PC-3 (cell line): ENCODE measurements around the gene SLC38A2. TPM values are rescaled to one million over a fixed set of nuclear protein-coding genes. Genes with fewer than 3 reads are reported as not detected.
A peak's percentile ranks its signal among the peaks of the same experiment; 100 is the strongest.

ENCODE experiments used
- ATAC-seq: fragments of 200-7000 bp; cut with Tn5 transposase; 2 replicates; pipeline ENCODE4 v1.9.1; 2020; ENCODE audit warnings: mild to moderate bottlenecking, moderate library complexity
- BruUV-seq: library from RNA; stranded (reverse); fragments of 400-500 nt; replicated peaks from 2 replicates; lab custom pipeline; 2021; lab: Mats Ljungman, UMichigan
- CTCF ChIA-PET: fragments of 300-600 bp; sonication (Branson Sonifier 250); formaldehyde crosslinking; loops from one replicate; lab custom pipeline; 2022; ENCODE audit warnings: antibody characterized with exemption; lab: Charles Lee
- POLR2A ChIA-PET: fragments of 300-600 bp; sonication (Branson Sonifier 250); formaldehyde crosslinking; loops from one replicate; lab custom pipeline; 2022; ENCODE audit warnings: antibody characterized with exemption; ENCODE audit not compliant: unreplicated experiment; lab: Charles Lee
- DNase-seq: peaks from one replicate; pipeline ENCODE4 v3.0.0-alpha.2; 2015
- H2AFZ ChIP-seq: fragments of 300-600 bp; sonication (generic); 2 replicates; pipeline ENCODE4 v1.6.0; 2016; ENCODE audit warnings: antibody characterized with exemption, low read length
- H3F3A ChIP-seq: fragments of 300-600 bp; sonication (generic); one replicate; pipeline ENCODE4 v1.6.0; 2017; ENCODE audit warnings: antibody characterized with exemption, low read length, control low read depth, mild to moderate bottlenecking; ENCODE audit not compliant: unreplicated experiment
- H3K27ac ChIP-seq: fragments of 300-600 bp; sonication (generic); 2 replicates; pipeline ENCODE4 v1.5.1; 2016; ENCODE audit warnings: mild to moderate bottlenecking, low read length
- H3K27me3 ChIP-seq: fragments of 300-600 bp; sonication (generic); 2 replicates; pipeline ENCODE4 v1.6.1; 2016; ENCODE audit warnings: low read length, mixed read lengths
- H3K36me3 ChIP-seq: fragments of 300-600 bp; sonication (generic); 2 replicates; pipeline ENCODE4 v1.6.1; 2016; ENCODE audit warnings: low read depth, mixed run types, low read length, mixed read lengths
- H3K4me1 ChIP-seq: fragments of 300-600 bp; sonication (generic); 2 replicates; pipeline ENCODE4 v1.5.1; 2016; ENCODE audit warnings: low read length; ENCODE audit not compliant: insufficient read depth
- H3K4me2 ChIP-seq: fragments of 300-600 bp; sonication (generic); 2 replicates; pipeline ENCODE4 v1.6.0; 2016; ENCODE audit warnings: low read length
- H3K4me3 ChIP-seq: fragments of 300-600 bp; sonication (generic); 2 replicates; pipeline ENCODE4 v1.5.1; 2016; ENCODE audit warnings: mild to moderate bottlenecking, low read length, mixed read lengths
- H3K79me2 ChIP-seq: fragments of 300-600 bp; sonication (generic); 2 replicates; pipeline ENCODE4 v1.6.1; 2017; ENCODE audit warnings: low read length, mixed read lengths
- H3K9ac ChIP-seq: fragments of 300-600 bp; sonication (generic); 2 replicates; pipeline ENCODE4 v1.6.0; 2016; ENCODE audit warnings: mild to moderate bottlenecking, low read length
- H3K9me2 ChIP-seq: fragments of 300-600 bp; sonication (generic); replicated peaks from 2 replicates; pipeline ENCODE4 v1.6.1; 2016; ENCODE audit warnings: mixed run types, low read length, mixed read lengths
- H3K9me3 ChIP-seq: fragments of 300-600 bp; sonication (generic); 2 replicates; pipeline ENCODE4 v1.6.1; 2016; ENCODE audit warnings: low read length, mixed read lengths
- H4K20me1 ChIP-seq: fragments of 300-600 bp; sonication (generic); 2 replicates; pipeline ENCODE4 v1.6.1; 2016; ENCODE audit warnings: low read length, mixed read lengths
- CTCF ChIP-seq: fragments of 300-600 bp; sonication (generic); conservative IDR thresholded peaks from 2 replicates; pipeline ENCODE4 v1.5.1; 2017; ENCODE audit warnings: antibody characterized with exemption, low read depth, mild to moderate bottlenecking, low read length
- EZH2 ChIP-seq: fragments of 300-600 bp; sonication (generic); IDR thresholded peaks from one replicate; pipeline ENCODE4 v1.6.1; 2017; ENCODE audit warnings: antibody characterized with exemption, mild to moderate bottlenecking, low read length; ENCODE audit not compliant: unreplicated experiment
- EZH2phosphoT487 ChIP-seq: fragments of 300-600 bp; sonication (generic); IDR thresholded peaks from 2 replicates; pipeline ENCODE4 v1.6.1; 2018; ENCODE audit warnings: mild to moderate bottlenecking, antibody characterized with exemption, low read length, borderline replicate concordance
- intact Hi-C: fragments of 100-400 bp; cut with micrococcal nuclease; formaldehyde crosslinking; loops from 2 replicates; pipeline ENCODE4 v1.9.0; 2023
- total RNA-seq: library from RNA; depleted of rRNA; stranded (reverse); fragments of >200 nt; gene quantifications from 2 replicates; pipeline ENCODE4 v1.2.3, GENCODE V29; 2014

Gene SLC38A2
- total RNA-seq, 1 experiment from 2014 or later, result 214 TPM

GRCh38 chr12:46369095-46369473 lies 3.5 kb downstream of the SLC38A2 start:
- peaks cover 78% of the 10 kb centered on the region for H4K20me1 ChIP-seq
- H3K27ac ChIP-seq, result peak overlapping the region; percentile 80
- H3K4me1 ChIP-seq, result peaks cover 65% of the 10 kb centered on the region
- peaks cover 69% of the 10 kb centered on the region for H3K36me3 ChIP-seq
- H3K9ac ChIP-seq, result peak overlapping the region; percentile 93; the same call in 1 of the 2 replicates
- H3K79me2 ChIP-seq, result peaks cover 94% of the 10 kb centered on the region
- H3K4me3 ChIP-seq, result peak overlapping the region; percentile 83
- no peaks in the 10 kb centered on the region for H3K9me2 ChIP-seq
- no peak overlapping the region for H2AFZ ChIP-seq
- peaks cover 43% of the 10 kb centered on the region for H3F3A ChIP-seq
- POLR2A ChIA-PET, result no interaction called here
- H3K27me3 ChIP-seq, result no peaks in the 10 kb centered on the region
- no peak for DNase-seq
- CTCF ChIA-PET, result no interaction called here
- ATAC-seq, result no peak
- peak overlapping the region; percentile 92 for H3K4me2 ChIP-seq
- no TSS peak for BruUV-seq
- H3K9me3 ChIP-seq, result no peaks in the 10 kb centered on the region
- intact Hi-C loops, result no loop called here
- TF ChIP-seq EZH2 (no peak), CTCF (no peak), EZH2phosphoT487 (no peak)

GRCh38 chr12:46368684-46369083 lies 3.9 kb downstream of the SLC38A2 start:
- H3K9me2 ChIP-seq, result no peaks in the 10 kb centered on the region
- TF ChIP-seq EZH2phosphoT487 (no peak), CTCF (no peak), EZH2 (no peak)
- DNase-seq (no peak), ATAC-seq (no peak)
- H3K27ac ChIP-seq, result no peak overlapping the region
- intact Hi-C loops, result no loop called here
- H3F3A ChIP-seq, result peaks cover 46% of the 10 kb centered on the region
- CTCF ChIA-PET, result no interaction called here
- peak overlapping the region; percentile 92 for H3K4me2 ChIP-seq
- peaks cover 95% of the 10 kb centered on the region for H3K79me2 ChIP-seq
- H3K27me3 ChIP-seq, result no peaks in the 10 kb centered on the region
- H2AFZ ChIP-seq, result no peak overlapping the region
- no peaks in the 10 kb centered on the region for H3K9me3 ChIP-seq
- peak overlapping the region; percentile 83 for H3K4me3 ChIP-seq
- H3K9ac ChIP-seq, result peak overlapping the region; percentile 1; the same call in 1 of the 2 replicates
- POLR2A ChIA-PET, result interaction anchor here (0.6 kb wide), 1 partner anchor 307 kb away, joined by 4 read pairs; no protein-coding TSS in a partner anchor
- no TSS peak for BruUV-seq
- peaks cover 61% of the 10 kb centered on the region for H3K4me1 ChIP-seq
- H4K20me1 ChIP-seq, result peaks cover 82% of the 10 kb centered on the region
- H3K36me3 ChIP-seq, result peaks cover 73% of the 10 kb centered on the region

GRCh38 chr12:46368138-46368537 lies 4.4 kb downstream of the SLC38A2 start:
- CTCF ChIA-PET, result no interaction called here
- ATAC-seq, result no peak
- BruUV-seq, result no TSS peak
- intact Hi-C loops, result no loop called here
- Histone ChIP-seq H3K36me3 (peaks cover 78% of the 10 kb centered on the region), H3K27me3 (no peaks in the 10 kb centered on the region), H3F3A (peaks cover 52% of the 10 kb centered on the region), H3K9me3 (no peaks in the 10 kb centered on the region), H3K9me2 (no peaks in the 10 kb centered on the region), H3K27ac (peak overlapping the region; percentile 13; the same call in 1 of the 2 replicates), H3K4me1 (peaks cover 57% of the 10 kb centered on the region), H2AFZ (no peak overlapping the region), H3K79me2 (peaks cover 95% of the 10 kb centered on the region), H3K4me3 (peak overlapping the region; percentile 83), H4K20me1 (peaks cover 87% of the 10 kb centered on the region), H3K4me2 (peak overlapping the region; percentile 92), H3K9ac (peak overlapping the region; percentile 1; the same call in 1 of the 2 replicates)
- no peak for TF ChIP-seq EZH2phosphoT487
- TF ChIP-seq EZH2, result no peak
- TF ChIP-seq CTCF, result no peak
- POLR2A ChIA-PET, result interaction anchor here (0.6 kb wide), 2 partner anchors 16 to 308 kb away, joined by 4 read pairs; no protein-coding TSS in a partner anchor
- no peak for DNase-seq
